HCT116 (cell line): ENCODE results near the gene ATG12. TPM values are rescaled to one million over a fixed set of nuclear protein-coding genes. Genes with fewer than 3 reads are reported as not detected.

Experiments
- ATAC-seq: fragments of 200-7000 bp; cut with Tn5 transposase; 2 replicates; pipeline ENCODE4 v1.9.1; 2020; ENCODE audit warnings: mild to moderate bottlenecking, moderate library complexity
- BruUV-seq: library from RNA; stranded (reverse); fragments of 400-500 nt; replicated peaks from 2 replicates; lab custom pipeline; 2021; lab: Mats Ljungman, UMichigan
- CTCF ChIA-PET: fragments of 300-600 bp; sonication (Branson Sonifier 250); formaldehyde crosslinking; loops from one replicate; lab custom pipeline; 2021; ENCODE audit warnings: antibody characterized with exemption; lab: Charles Lee
- POLR2A ChIA-PET: fragments of 300-600, 350-600 bp; sonication (Branson Sonifier 250); formaldehyde crosslinking; loops from one replicate; lab custom pipeline; 2021; ENCODE audit warnings: antibody characterized with exemption; lab: Charles Lee
- RAD21 ChIA-PET, 2 experiments: fragments of 300-600 bp; sonication (Branson Sonifier 250); formaldehyde crosslinking; loops; one replicate each; lab custom pipeline; 2023; ENCODE audit warnings: low total read pairs in 2 of 2; ENCODE audit not compliant: uncharacterized antibody in 2 of 2, unreplicated experiment in 2 of 2, low non-redundant PET in 1 of 2; lab: Charles Lee
- DNase-seq: peaks from one replicate; pipeline ENCODE4 v3.0.0-alpha.2; 2010; ENCODE audit warnings: low read depth, low spot score
- H2AFZ ChIP-seq: fragments of 200-600 bp; shearing (Covaris generic), sonication (generic); 2 replicates; pipeline ENCODE4 v1.6.1; 2017; ENCODE audit warnings: low read depth, mixed run types, mixed read lengths, antibody characterized with exemption, low read length; ENCODE audit not compliant: poor library complexity, severe bottlenecking
- H3K27ac ChIP-seq: 2 replicates; pipeline ENCODE4 v1.5.1; 2012; ENCODE audit warnings: low read depth, low read length
- H3K27me3 ChIP-seq: fragments of 200-600 bp; sonication (generic); 2 replicates; pipeline ENCODE4 v1.6.1; 2016; ENCODE audit warnings: mixed run types, low read length, mixed read lengths; ENCODE audit not compliant: insufficient read depth
- H3K36me3 ChIP-seq, 2 experiments: fragments of 200-500 bp in 1 of 2; fragments of 200-600 bp in 1 of 2; sonication (Bioruptor generic) in 1 of 2; sonication (generic) in 1 of 2; 2 replicates each; pipeline versions ENCODE4 v1.5.1 to v1.6.1; 2014 to 2016; ENCODE audit warnings: low read length in 2 of 2, inconsistent platforms in 1 of 2, mixed read lengths in 1 of 2, mixed run types in 1 of 2; ENCODE audit not compliant: insufficient read depth in 2 of 2, control insufficient read depth in 1 of 2
- H3K4me1 ChIP-seq, 2 experiments: fragments of 200-600 bp in 1 of 2; sonication (generic) in 1 of 2; 2 replicates each; pipeline versions ENCODE4 v1.5.1 to v1.6.1; 2012 to 2017; ENCODE audit warnings: low read length in 2 of 2, inconsistent platforms in 1 of 2, mild to moderate bottlenecking in 1 of 2, mixed read lengths in 1 of 2, mixed run types in 1 of 2, moderate library complexity in 1 of 2; ENCODE audit not compliant: insufficient read depth in 2 of 2, control insufficient read depth in 1 of 2
- H3K4me2 ChIP-seq: fragments of 200-600 bp; sonication (generic); 2 replicates; pipeline ENCODE4 v1.6.1; 2017; ENCODE audit warnings: mixed run types, low read length, mixed read lengths
- H3K4me3 ChIP-seq, 2 experiments: fragments of 200-600 bp in 1 of 2; sonication (generic) in 1 of 2; replicated peaks in 1 of 2; 2 replicates each; pipeline ENCODE4 v1.5.1; 2011 to 2016; ENCODE audit warnings: low read length in 2 of 2, control low read depth in 1 of 2, low read depth in 1 of 2, mild to moderate bottlenecking in 1 of 2, mixed read lengths in 1 of 2, mixed run types in 1 of 2
- H3K79me2 ChIP-seq: fragments of 200-600 bp; sonication (generic); 2 replicates; pipeline ENCODE4 v1.6.1; 2017; ENCODE audit warnings: mild to moderate bottlenecking, mixed run types, low read length, moderate library complexity, mixed read lengths; ENCODE audit not compliant: insufficient read depth
- H3K9ac ChIP-seq: fragments of 200-600 bp; sonication (generic); 2 replicates; pipeline ENCODE4 v1.6.1; 2016; ENCODE audit warnings: low read length, mixed read lengths
- H3K9me2 ChIP-seq: fragments of 200-600 bp; sonication (generic), shearing (Covaris generic); 2 replicates; pipeline ENCODE4 v1.6.1; 2017; ENCODE audit warnings: mixed run types, mild to moderate bottlenecking, moderate library complexity; ENCODE audit not compliant: insufficient read depth
- H3K9me3 ChIP-seq, 2 experiments: fragments of 200-500 bp in 1 of 2; fragments of 200-600 bp in 1 of 2; sonication (Bioruptor generic) in 1 of 2; sonication (generic) in 1 of 2; 2 replicates each; pipeline ENCODE4 v1.6.1; 2014 to 2017; ENCODE audit warnings: low read length in 2 of 2, mixed read lengths in 2 of 2, inconsistent platforms in 1 of 2, low read depth in 1 of 2, mild to moderate bottlenecking in 1 of 2, mixed run types in 1 of 2, moderate library complexity in 1 of 2; ENCODE audit not compliant: control insufficient read depth in 1 of 2, insufficient read depth in 1 of 2
- H4K20me1 ChIP-seq: fragments of 200-600 bp; sonication (generic), shearing (Covaris generic); 2 replicates; pipeline ENCODE4 v1.6.1; 2017; ENCODE audit warnings: mixed run types, mild to moderate bottlenecking, moderate library complexity; ENCODE audit not compliant: insufficient read depth
- EGR1 ChIP-seq: IDR thresholded peaks from 2 replicates; pipeline ENCODE4 v1.6.1; 2012; ENCODE audit warnings: low read depth
- ELF1 ChIP-seq: IDR thresholded peaks from 2 replicates; pipeline ENCODE4 v1.6.1; 2012; ENCODE audit warnings: low read depth, borderline replicate concordance
- EZH2 ChIP-seq: fragments of 200-600 bp; sonication (generic); IDR thresholded peaks from 2 replicates; pipeline ENCODE4 v1.6.1; 2017; ENCODE audit warnings: antibody characterized with exemption, mixed run types
- EZH2phosphoT487 ChIP-seq: fragments of 200-600 bp; IDR thresholded peaks from 2 replicates; pipeline ENCODE4 v1.6.1; 2018; ENCODE audit warnings: antibody characterized with exemption, borderline replicate concordance
- JUND ChIP-seq: IDR thresholded peaks from 2 replicates; pipeline ENCODE4 v1.6.1; 2012
- POLR2A ChIP-seq: IDR thresholded peaks from 2 replicates; pipeline ENCODE4 v1.7.0; 2011; ENCODE audit warnings: borderline replicate concordance; ENCODE audit not compliant: insufficient read depth, insufficient read length; ENCODE audit errors: extremely low read depth
- SP1 ChIP-seq: IDR thresholded peaks from 2 replicates; pipeline ENCODE4 v1.6.1; 2012; ENCODE audit warnings: low read depth
- SRF ChIP-seq: IDR thresholded peaks from 2 replicates; pipeline ENCODE4 v1.6.1; 2012; ENCODE audit warnings: low read depth
- TCF7L2 ChIP-seq: IDR thresholded peaks from 2 replicates; pipeline ENCODE4 v1.7.0; 2011; ENCODE audit warnings: borderline replicate concordance, inconsistent platforms; ENCODE audit not compliant: insufficient read depth, insufficient read length; ENCODE audit errors: extremely low read depth
- intact Hi-C: fragments of 100-400 bp; cut with micrococcal nuclease; formaldehyde crosslinking; loops from 2 replicates; pipeline ENCODE4 v1.10.0; 2022
- total RNA-seq: library from RNA; stranded (reverse); gene quantifications from one replicate; pipeline ENCODE4 v1.2.1, GENCODE V29; 2021; ENCODE audit not compliant: unreplicated experiment
- TF ChIP-seq, protein P1 (sequence below), 3 experiments: fragments of 200-600 bp in 1 of 3; sonication (generic) in 1 of 3; IDR thresholded peaks in 2 of 3; conservative IDR thresholded peaks in 1 of 3; 2 replicates each; pipeline ENCODE4 v1.5.1; 2012 to 2017; ENCODE audit warnings: low read depth in 2 of 3, low read length in 2 of 3, antibody characterized with exemption in 1 of 3, borderline replicate concordance in 1 of 3, control low read depth in 1 of 3, mild to moderate bottlenecking in 1 of 3, mixed read lengths in 1 of 3, mixed run types in 1 of 3, moderate library complexity in 1 of 3; ENCODE audit not compliant: insufficient read depth in 1 of 3
- TF ChIP-seq, protein P2 (sequence below): IDR thresholded peaks from 2 replicates; pipeline ENCODE4 v1.6.1; 2012
- TF ChIP-seq, protein P3 (sequence below): IDR thresholded peaks from 2 replicates; pipeline ENCODE4 v1.6.1; 2011; ENCODE audit warnings: mild to moderate bottlenecking, low read length, moderate library complexity; ENCODE audit not compliant: insufficient replicate concordance; ENCODE audit errors: extremely low read depth

Gene ATG12
- total RNA-seq, 1 experiment from 2014 or later = 270 TPM

DNA sequence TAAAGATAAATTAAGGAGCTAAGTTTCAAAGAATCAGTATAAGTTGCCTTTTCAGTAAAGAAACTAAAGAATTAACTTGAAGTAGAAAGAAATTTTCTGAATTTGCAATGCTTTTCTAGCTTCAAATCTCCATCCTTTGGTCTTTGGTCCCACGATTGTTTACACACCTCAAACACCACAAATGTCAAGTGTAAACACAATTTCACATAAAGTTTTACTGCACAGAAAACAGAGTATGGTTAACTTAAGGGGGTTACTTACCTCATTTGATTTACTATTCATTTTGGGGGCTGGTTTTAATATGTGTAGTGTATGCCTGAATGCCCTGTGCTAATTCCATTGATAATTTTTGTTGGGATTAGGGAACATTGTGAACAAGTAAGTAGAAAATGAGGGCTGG lies 29.0 kb downstream of the ATG12 start:
- no peak overlapping the region for H2AFZ ChIP-seq
- H3K4me2 ChIP-seq = no peak overlapping the region
- no peak overlapping the region for H3K27ac ChIP-seq
- ChIA-PET RAD21 (interaction anchor here in 1 of 2 experiments (0.7 kb wide), 1 partner anchor 47 kb away, joined by 4 read pairs; no protein-coding TSS in a partner anchor), CTCF (no interaction called here)
- DNase-seq = no peak
- no peak overlapping the region for H3K9ac ChIP-seq
- no peaks in the 10 kb centered on the region for H3K27me3 ChIP-seq
- no peak overlapping the region for H3K4me3 ChIP-seq
- TF ChIP-seq EZH2 (no peak), ELF1 (no peak), JUND (no peak), EZH2phosphoT487 (no peak)
- TF ChIP-seq, protein P1, sequence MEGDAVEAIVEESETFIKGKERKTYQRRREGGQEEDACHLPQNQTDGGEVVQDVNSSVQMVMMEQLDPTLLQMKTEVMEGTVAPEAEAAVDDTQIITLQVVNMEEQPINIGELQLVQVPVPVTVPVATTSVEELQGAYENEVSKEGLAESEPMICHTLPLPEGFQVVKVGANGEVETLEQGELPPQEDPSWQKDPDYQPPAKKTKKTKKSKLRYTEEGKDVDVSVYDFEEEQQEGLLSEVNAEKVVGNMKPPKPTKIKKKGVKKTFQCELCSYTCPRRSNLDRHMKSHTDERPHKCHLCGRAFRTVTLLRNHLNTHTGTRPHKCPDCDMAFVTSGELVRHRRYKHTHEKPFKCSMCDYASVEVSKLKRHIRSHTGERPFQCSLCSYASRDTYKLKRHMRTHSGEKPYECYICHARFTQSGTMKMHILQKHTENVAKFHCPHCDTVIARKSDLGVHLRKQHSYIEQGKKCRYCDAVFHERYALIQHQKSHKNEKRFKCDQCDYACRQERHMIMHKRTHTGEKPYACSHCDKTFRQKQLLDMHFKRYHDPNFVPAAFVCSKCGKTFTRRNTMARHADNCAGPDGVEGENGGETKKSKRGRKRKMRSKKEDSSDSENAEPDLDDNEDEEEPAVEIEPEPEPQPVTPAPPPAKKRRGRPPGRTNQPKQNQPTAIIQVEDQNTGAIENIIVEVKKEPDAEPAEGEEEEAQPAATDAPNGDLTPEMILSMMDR (IDR thresholded peaks at IDR 0.05 in 2 of 3, conservative IDR thresholded peaks at IDR 0.05 in 1 of 3; ENCODE audit: borderline replicate concordance in 1 of 3, insufficient read depth in 1 of 3, low read depth in 2 of 3, low read length in 2 of 3) = no peak
- TF ChIP-seq, all 23 proteins: peak for 0
- H3K4me1 ChIP-seq = peaks cover 0 to 4% of the 10 kb centered on the region in 2 experiments; a peak in 2 of 4 replicates
- no peaks in the 10 kb centered on the region for H4K20me1 ChIP-seq
- no peaks in the 10 kb centered on the region for H3K36me3 ChIP-seq
- H3K79me2 ChIP-seq = no peaks in the 10 kb centered on the region
- POLR2A ChIA-PET = no interaction called here
- no peaks in the 10 kb centered on the region for H3K9me3 ChIP-seq
- ATAC-seq = no peak
- intact Hi-C loops = no loop called here
- H3K9me2 ChIP-seq = no peaks in the 10 kb centered on the region
- no TSS peak for BruUV-seq

DNA sequence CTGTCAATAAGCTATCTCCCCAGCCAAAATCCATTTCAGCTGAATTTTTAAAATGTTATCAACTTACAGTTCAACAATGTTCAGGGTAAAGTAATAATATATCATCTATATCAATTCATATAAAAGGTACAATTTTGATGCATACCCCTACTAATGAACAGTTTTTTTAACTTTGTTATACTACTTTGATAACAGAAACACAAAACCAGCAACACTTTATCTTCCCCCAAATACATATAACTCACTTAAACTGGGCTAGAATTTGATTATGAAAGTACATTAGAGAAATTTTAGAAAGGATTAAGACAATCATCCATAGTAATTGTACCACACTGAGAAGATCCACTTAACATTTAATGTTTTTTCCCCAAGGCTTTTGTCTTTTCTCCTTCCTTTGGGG lies 30.0 kb downstream of the ATG12 start:
- no peak overlapping the region for H3K4me3 ChIP-seq
- no peaks in the 10 kb centered on the region for H3K9me2 ChIP-seq
- ChIA-PET POLR2A (no interaction called here), RAD21 (no interaction called here), CTCF (no interaction called here)
- H3K36me3 ChIP-seq = no peaks in the 10 kb centered on the region
- H2AFZ ChIP-seq = no peak overlapping the region
- no peak overlapping the region for H3K9ac ChIP-seq
- DNase-seq = no peak
- no peak overlapping the region for H3K4me2 ChIP-seq
- H3K27ac ChIP-seq = no peak overlapping the region
- H3K27me3 ChIP-seq = no peaks in the 10 kb centered on the region
- H3K4me1 ChIP-seq = peaks cover 0 to 13% of the 10 kb centered on the region in 2 experiments; a peak in 2 of 4 replicates
- intact Hi-C loops = no loop called here
- no peaks in the 10 kb centered on the region for H3K9me3 ChIP-seq
- no TSS peak for BruUV-seq
- no peaks in the 10 kb centered on the region for H3K79me2 ChIP-seq
- H4K20me1 ChIP-seq = no peaks in the 10 kb centered on the region
- no peak for ATAC-seq
- TF ChIP-seq, protein P2, sequence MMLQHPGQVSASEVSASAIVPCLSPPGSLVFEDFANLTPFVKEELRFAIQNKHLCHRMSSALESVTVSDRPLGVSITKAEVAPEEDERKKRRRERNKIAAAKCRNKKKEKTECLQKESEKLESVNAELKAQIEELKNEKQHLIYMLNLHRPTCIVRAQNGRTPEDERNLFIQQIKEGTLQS = no peak
- TF ChIP-seq, protein P3, sequence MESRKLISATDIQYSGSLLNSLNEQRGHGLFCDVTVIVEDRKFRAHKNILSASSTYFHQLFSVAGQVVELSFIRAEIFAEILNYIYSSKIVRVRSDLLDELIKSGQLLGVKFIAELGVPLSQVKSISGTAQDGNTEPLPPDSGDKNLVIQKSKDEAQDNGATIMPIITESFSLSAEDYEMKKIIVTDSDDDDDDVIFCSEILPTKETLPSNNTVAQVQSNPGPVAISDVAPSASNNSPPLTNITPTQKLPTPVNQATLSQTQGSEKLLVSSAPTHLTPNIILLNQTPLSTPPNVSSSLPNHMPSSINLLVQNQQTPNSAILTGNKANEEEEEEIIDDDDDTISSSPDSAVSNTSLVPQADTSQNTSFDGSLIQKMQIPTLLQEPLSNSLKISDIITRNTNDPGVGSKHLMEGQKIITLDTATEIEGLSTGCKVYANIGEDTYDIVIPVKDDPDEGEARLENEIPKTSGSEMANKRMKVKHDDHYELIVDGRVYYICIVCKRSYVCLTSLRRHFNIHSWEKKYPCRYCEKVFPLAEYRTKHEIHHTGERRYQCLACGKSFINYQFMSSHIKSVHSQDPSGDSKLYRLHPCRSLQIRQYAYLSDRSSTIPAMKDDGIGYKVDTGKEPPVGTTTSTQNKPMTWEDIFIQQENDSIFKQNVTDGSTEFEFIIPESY = no peak
- TF ChIP-seq EZH2 = no peak
- no peak for TF ChIP-seq EZH2phosphoT487
- TF ChIP-seq SP1 = no peak
- TF ChIP-seq POLR2A = no peak
- no peak for TF ChIP-seq EGR1
- no peak for TF ChIP-seq JUND
- TF ChIP-seq SRF = no peak
- TF ChIP-seq TCF7L2 = no peak
